ENCODE data around the gene GREB1L.

The GREB1L gene

GRCh38 chr18:21262244-21262643, 20.2 kb downstream of the GREB1L start:
- TF ChIP-seq SPI1 (IDR thresholded peaks at IDR 0.05; ENCODE audit: low read depth, low read length): no peak
- TF ChIP-seq PAX5 (IDR thresholded peaks at IDR 0.05; ENCODE audit: insufficient read depth, low read length, severe bottlenecking): no peak
- TF ChIP-seq POU2F2 (IDR thresholded peaks at IDR 0.05; ENCODE audit: low read depth, low read length): no peak
- no peak for TF ChIP-seq POLR2A (IDR thresholded peaks at IDR 0.05; ENCODE audit: low read depth, low read length)
- no peak for TF ChIP-seq TAF1 (IDR thresholded peaks at IDR 0.05; ENCODE audit: low read depth, low read length)
- no peak for TF ChIP-seq POLR2AphosphoS5 (IDR thresholded peaks at IDR 0.05; ENCODE audit: low read depth, low read length)
- FAIRE-seq: no peak

GRCh38 chr18:21262979-21263378, 20.9 kb downstream of the GREB1L start:
- FAIRE-seq (no peak), DNase-seq (ENCODE audit: insufficient read length, low spot score) (no peak)
- no peak for TF ChIP-seq POLR2AphosphoS5 (IDR thresholded peaks at IDR 0.05; ENCODE audit: low read depth, low read length)
- TF ChIP-seq PAX5 (IDR thresholded peaks at IDR 0.05; ENCODE audit: insufficient read depth, low read length, severe bottlenecking): no peak
- TF ChIP-seq TAF1 (IDR thresholded peaks at IDR 0.05; ENCODE audit: low read depth, low read length): no peak
- no peak for TF ChIP-seq POU2F2 (IDR thresholded peaks at IDR 0.05; ENCODE audit: low read depth, low read length)
- TF ChIP-seq SPI1 (IDR thresholded peaks at IDR 0.05; ENCODE audit: low read depth, low read length): no peak
- TF ChIP-seq POLR2A (IDR thresholded peaks at IDR 0.05; ENCODE audit: low read depth, low read length): no peak

More at GRCh38 chr18:21262244-21262643, 20.2 kb downstream of the GREB1L start:
- no peak for DNase-seq (ENCODE audit: insufficient read length, low spot score)

GRCh38 chr18:21264651-21265050, 22.6 kb downstream of the GREB1L start:
- FAIRE-seq (no peak), DNase-seq (ENCODE audit: insufficient read length, low spot score) (no peak)
- TF ChIP-seq PAX5 (IDR thresholded peaks at IDR 0.05; ENCODE audit: insufficient read depth, low read length, severe bottlenecking) (no peak), POLR2A (IDR thresholded peaks at IDR 0.05; ENCODE audit: low read depth, low read length) (no peak), POU2F2 (IDR thresholded peaks at IDR 0.05; ENCODE audit: low read depth, low read length) (no peak), POLR2AphosphoS5 (IDR thresholded peaks at IDR 0.05; ENCODE audit: low read depth, low read length) (no peak), SPI1 (IDR thresholded peaks at IDR 0.05; ENCODE audit: low read depth, low read length) (no peak), TAF1 (IDR thresholded peaks at IDR 0.05; ENCODE audit: low read depth, low read length) (no peak)

GRCh38 chr18:21265971-21266673, 24.1 kb downstream of the GREB1L start:
- DNase-seq (ENCODE audit: insufficient read length, low spot score): no peak
- TF ChIP-seq TAF1 (IDR thresholded peaks at IDR 0.05; ENCODE audit: low read depth, low read length): no peak
- no peak for TF ChIP-seq PAX5 (IDR thresholded peaks at IDR 0.05; ENCODE audit: insufficient read depth, low read length, severe bottlenecking)
- TF ChIP-seq POU2F2 (IDR thresholded peaks at IDR 0.05; ENCODE audit: low read depth, low read length): no peak
- no peak for TF ChIP-seq POLR2AphosphoS5 (IDR thresholded peaks at IDR 0.05; ENCODE audit: low read depth, low read length)
- no peak for TF ChIP-seq POLR2A (IDR thresholded peaks at IDR 0.05; ENCODE audit: low read depth, low read length)
- TF ChIP-seq SPI1 (IDR thresholded peaks at IDR 0.05; ENCODE audit: low read depth, low read length): no peak
- FAIRE-seq: no peak

- FAIRE-seq: no peak
- no peak for TF ChIP-seq TAF1 (IDR thresholded peaks at IDR 0.05; ENCODE audit: low read depth, low read length)
- TF ChIP-seq SPI1 (IDR thresholded peaks at IDR 0.05; ENCODE audit: low read depth, low read length): no peak
- no peak for TF ChIP-seq POLR2A (IDR thresholded peaks at IDR 0.05; ENCODE audit: low read depth, low read length)
Observed at GRCh38 chr18:21267400-21267799, 25.4 kb downstream of the GREB1L start.

GRCh38 chr18:21269349-21269748, 27.3 kb downstream of the GREB1L start:
- DNase-seq (ENCODE audit: insufficient read length, low spot score): no peak
- FAIRE-seq: no peak
- TF ChIP-seq PAX5 (IDR thresholded peaks at IDR 0.05; ENCODE audit: insufficient read depth, low read length, severe bottlenecking): no peak
- no peak for TF ChIP-seq SPI1 (IDR thresholded peaks at IDR 0.05; ENCODE audit: low read depth, low read length)
- no peak for TF ChIP-seq POU2F2 (IDR thresholded peaks at IDR 0.05; ENCODE audit: low read depth, low read length)
- TF ChIP-seq POLR2AphosphoS5 (IDR thresholded peaks at IDR 0.05; ENCODE audit: low read depth, low read length): no peak
- no peak for TF ChIP-seq POLR2A (IDR thresholded peaks at IDR 0.05; ENCODE audit: low read depth, low read length)
- no peak for TF ChIP-seq TAF1 (IDR thresholded peaks at IDR 0.05; ENCODE audit: low read depth, low read length)

More at GRCh38 chr18:21267400-21267799, 25.4 kb downstream of the GREB1L start:
- no peak for DNase-seq (ENCODE audit: insufficient read length, low spot score)

GRCh38 chr18:21270453-21270852, 28.4 kb downstream of the GREB1L start:
- FAIRE-seq (no peak), DNase-seq (ENCODE audit: insufficient read length, low spot score) (no peak)
- no peak for TF ChIP-seq POLR2A (IDR thresholded peaks at IDR 0.05; ENCODE audit: low read depth, low read length)
- TF ChIP-seq POU2F2 (IDR thresholded peaks at IDR 0.05; ENCODE audit: low read depth, low read length): no peak
- TF ChIP-seq PAX5 (IDR thresholded peaks at IDR 0.05; ENCODE audit: insufficient read depth, low read length, severe bottlenecking): no peak
- TF ChIP-seq TAF1 (IDR thresholded peaks at IDR 0.05; ENCODE audit: low read depth, low read length): no peak
- TF ChIP-seq POLR2AphosphoS5 (IDR thresholded peaks at IDR 0.05; ENCODE audit: low read depth, low read length): no peak
- no peak for TF ChIP-seq SPI1 (IDR thresholded peaks at IDR 0.05; ENCODE audit: low read depth, low read length)

GRCh38 chr18:21272016-21272579, 30.1 kb downstream of the GREB1L start:
- TF ChIP-seq POU2F2 (IDR thresholded peaks at IDR 0.05; ENCODE audit: low read depth, low read length): no peak
- no peak for TF ChIP-seq PAX5 (IDR thresholded peaks at IDR 0.05; ENCODE audit: insufficient read depth, low read length, severe bottlenecking)
- no peak for TF ChIP-seq TAF1 (IDR thresholded peaks at IDR 0.05; ENCODE audit: low read depth, low read length)
- no peak for TF ChIP-seq POLR2A (IDR thresholded peaks at IDR 0.05; ENCODE audit: low read depth, low read length)
- TF ChIP-seq SPI1 (IDR thresholded peaks at IDR 0.05; ENCODE audit: low read depth, low read length): no peak
- TF ChIP-seq POLR2AphosphoS5 (IDR thresholded peaks at IDR 0.05; ENCODE audit: low read depth, low read length): no peak
- FAIRE-seq: no peak
- DNase-seq (ENCODE audit: insufficient read length, low spot score): no peak

GRCh38 chr18:21273568-21273967, 31.5 kb downstream of the GREB1L start:
- DNase-seq (ENCODE audit: insufficient read length, low spot score) (no peak), FAIRE-seq (no peak)
- TF ChIP-seq POLR2A (IDR thresholded peaks at IDR 0.05; ENCODE audit: low read depth, low read length) (no peak), SPI1 (IDR thresholded peaks at IDR 0.05; ENCODE audit: low read depth, low read length) (peak; percentile 40), TAF1 (IDR thresholded peaks at IDR 0.05; ENCODE audit: low read depth, low read length) (no peak), POLR2AphosphoS5 (IDR thresholded peaks at IDR 0.05; ENCODE audit: low read depth, low read length) (no peak)
